ENCODE results near the gene DDX11. TPM values are rescaled to one million over a fixed set of nuclear protein-coding genes. Genes with fewer than 3 reads are reported as not detected.

The DDX11 gene
- total and polyA plus RNA-seq, 2 of the 4 experiments (the other 2 are of a cell fraction), result 10.8 to 17.6 TPM

GRCh38 chr12:31057671-31058070 is 16.0 kb upstream of the DDX11 start:
- H3K79me1 ChIP-seq (ENCODE audit: low read depth in 1 of 2, low read length in 2 of 2), result no peaks in the 10 kb centered on the region
- no peak overlapping the region for H3K23ac ChIP-seq (ENCODE audit: low read depth, low read length)
- H3K27me3 ChIP-seq (ENCODE audit: control insufficient read depth, insufficient read depth, low read length), result no peaks in the 10 kb centered on the region
- no TSS peak for BruUV-seq (replicated peaks)
- H2AK9ac ChIP-seq (replicated peaks; ENCODE audit: low read depth, low read length, poor library complexity), result no peak overlapping the region
- DNase-seq (no peak), ATAC-seq (ENCODE audit: low read depth) (no peak)
- no peaks in the 10 kb centered on the region for H3K9me3 ChIP-seq (ENCODE audit: control insufficient read depth, insufficient read depth, low read length)
- H3K27ac ChIP-seq (ENCODE audit: insufficient read depth, low read length), result no peak overlapping the region
- no peak overlapping the region for H2BK15ac ChIP-seq (ENCODE audit: low read depth, low read length)
- H3K4me3 ChIP-seq (ENCODE audit: insufficient read depth, low read depth, low read length), result no peak overlapping the region
- no peak overlapping the region for H3K9ac ChIP-seq (ENCODE audit: low read depth, low read length)
- H4K8ac ChIP-seq (ENCODE audit: low read depth in 2 of 2, low read length in 2 of 2), result no peak overlapping the region
- TF ChIP-seq, protein P1, sequence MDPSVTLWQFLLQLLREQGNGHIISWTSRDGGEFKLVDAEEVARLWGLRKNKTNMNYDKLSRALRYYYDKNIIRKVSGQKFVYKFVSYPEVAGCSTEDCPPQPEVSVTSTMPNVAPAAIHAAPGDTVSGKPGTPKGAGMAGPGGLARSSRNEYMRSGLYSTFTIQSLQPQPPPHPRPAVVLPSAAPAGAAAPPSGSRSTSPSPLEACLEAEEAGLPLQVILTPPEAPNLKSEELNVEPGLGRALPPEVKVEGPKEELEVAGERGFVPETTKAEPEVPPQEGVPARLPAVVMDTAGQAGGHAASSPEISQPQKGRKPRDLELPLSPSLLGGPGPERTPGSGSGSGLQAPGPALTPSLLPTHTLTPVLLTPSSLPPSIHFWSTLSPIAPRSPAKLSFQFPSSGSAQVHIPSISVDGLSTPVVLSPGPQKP (IDR thresholded peaks at IDR 0.05; ENCODE audit: borderline replicate concordance, low read depth, low read length), result no peak
- no peak for TF ChIP-seq SMC3 (IDR thresholded peaks at IDR 0.05; ENCODE audit: low read depth, low read length)
- no peak for TF ChIP-seq RCOR1 (IDR thresholded peaks at IDR 0.05; ENCODE audit: insufficient replicate concordance, low read length)
- no peak for TF ChIP-seq MXI1 (IDR thresholded peaks at IDR 0.05; ENCODE audit: borderline replicate concordance, low read depth, low read length)
- TF ChIP-seq POLR2A (IDR thresholded peaks at IDR 0.05; ENCODE audit: low read depth, low read length), result no peak
- no peak for TF ChIP-seq FOS (IDR thresholded peaks at IDR 0.05; ENCODE audit: low read depth, low read length)
- no peak for TF ChIP-seq CTCF (conservative IDR thresholded peaks at IDR 0.05; ENCODE audit: low read depth, low read length)
- no peak for TF ChIP-seq MAZ (IDR thresholded peaks at IDR 0.05; ENCODE audit: borderline replicate concordance, low read depth, low read length)
- H3K56ac ChIP-seq (ENCODE audit: extremely low read depth, insufficient read depth, low read length), result no peak overlapping the region
- H2BK20ac ChIP-seq (ENCODE audit: low read depth, low read length), result no peak overlapping the region
- intact Hi-C loops (cut with micrococcal nuclease) (no loop called here), dilution Hi-C loops (cut with HindIII; ENCODE audit: low sequenced_read_pairs, unreplicated experiment) (no loop called here), in situ Hi-C loops (cut with MboI; ENCODE audit: low sequenced_read_pairs) (no loop called here)
- no peak overlapping the region for H4K91ac ChIP-seq (ENCODE audit: insufficient read depth, low read depth, low read length)
- no peak overlapping the region for H4K5ac ChIP-seq (ENCODE audit: low read depth, low read length)
- no peaks in the 10 kb centered on the region for H4K20me1 ChIP-seq (ENCODE audit: insufficient read depth, low read length)
- no peak overlapping the region for H2BK5ac ChIP-seq (ENCODE audit: low read depth, low read length, poor library complexity, severe bottlenecking)
- no peaks in the 10 kb centered on the region for H3K9me1 ChIP-seq (ENCODE audit: insufficient read depth, low read length)
- no peak overlapping the region for H3K18ac ChIP-seq (ENCODE audit: low read depth, low read length)
- H3K4me1 ChIP-seq (ENCODE audit: control insufficient read depth, insufficient read depth, low read length), result no peaks in the 10 kb centered on the region
- WGBS, 2 experiments (ENCODE audit: extremely low coverage in 2 of 2, insufficient read length in 1 of 2), result no CpG with 5 or more reads among the region's 4 CpGs
- no peaks in the 10 kb centered on the region for H3K36me3 ChIP-seq (ENCODE audit: control insufficient read depth, insufficient read depth, low read length)
- ChIA-PET CTCF (no interaction called here), POLR2A (ENCODE audit: unreplicated experiment) (no interaction called here)
- H3K4ac ChIP-seq (ENCODE audit: low read depth, low read length), result no peak overlapping the region
- H2BK120ac ChIP-seq (ENCODE audit: low read depth, low read length), result no peak overlapping the region
- no peak overlapping the region for H2AK5ac ChIP-seq (ENCODE audit: low read depth, low read length)
- no peak overlapping the region for H3K14ac ChIP-seq (replicated peaks; ENCODE audit: low read depth, low read length)
- no peak overlapping the region for H3K4me2 ChIP-seq (ENCODE audit: low read depth, low read length)
- no peak overlapping the region for H2AFZ ChIP-seq (replicated peaks; ENCODE audit: low read length, poor library complexity)

Measured in IMR-90 (cell line).